ENCODE results near the gene RYR1.
"Not testable (repeated sequence)": the region's sequence is repeated elsewhere in the genome, so short reads cannot be mapped to it uniquely, and the experiment has no call there.

RYR1 gene

DNA sequence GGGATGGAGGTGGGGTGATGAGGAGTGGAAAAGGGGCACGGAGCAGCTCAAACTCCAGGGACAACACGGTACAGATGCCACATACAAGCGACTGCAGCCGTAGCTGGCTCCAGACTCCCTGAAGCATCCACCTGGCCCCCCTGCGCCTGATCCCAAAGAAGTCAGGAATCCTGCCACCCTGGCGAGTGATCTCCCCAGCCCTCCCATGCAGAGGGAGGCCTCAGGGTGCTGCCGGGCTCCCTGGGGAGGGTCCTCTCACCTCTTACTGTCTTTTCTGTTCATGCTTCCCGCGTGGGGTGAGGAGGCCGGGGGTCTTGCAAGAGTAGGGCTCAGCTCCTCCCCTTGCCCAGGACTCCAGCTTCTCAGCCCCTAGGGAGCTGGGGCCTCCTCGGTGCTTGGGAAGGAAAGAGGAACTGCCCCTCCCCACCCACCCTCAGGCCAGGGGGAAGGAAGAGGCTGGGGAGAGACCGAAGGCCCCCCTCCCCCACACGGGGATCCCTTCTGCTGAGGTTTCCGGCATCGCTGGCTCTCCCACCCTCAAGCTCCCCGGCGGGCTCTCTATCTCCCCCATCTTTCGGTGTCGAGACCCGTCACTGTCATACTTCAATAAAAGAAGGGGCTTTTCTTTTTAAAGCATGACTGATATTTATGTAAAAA lies 7.6 kb upstream of the RYR1 start, which contains the start of gene RASGRP4:
RASGRP4 (minus strand) TSS at position 410 of the 657 bp plus-strand sequence; CDS start at position 282, 128 bp downstream.
- DNase-seq (ENCODE audit: low spot score), result peak; percentile 57
- Mint-ChIP-seq H3K4me1 (ENCODE audit: low read depth) (peaks cover 29% of the 10 kb centered on the region), H3K9me3 (no peaks in the 10 kb centered on the region), H3K36me3 (ENCODE audit: low read depth) (no peaks in the 10 kb centered on the region), H3K27ac (peak within 1 kb of the TSS; percentile 89), H3K4me3 (peak within 1 kb of the TSS; percentile 80), H3K27me3 (ENCODE audit: low read depth) (no peaks in the 10 kb centered on the region)

DNA sequence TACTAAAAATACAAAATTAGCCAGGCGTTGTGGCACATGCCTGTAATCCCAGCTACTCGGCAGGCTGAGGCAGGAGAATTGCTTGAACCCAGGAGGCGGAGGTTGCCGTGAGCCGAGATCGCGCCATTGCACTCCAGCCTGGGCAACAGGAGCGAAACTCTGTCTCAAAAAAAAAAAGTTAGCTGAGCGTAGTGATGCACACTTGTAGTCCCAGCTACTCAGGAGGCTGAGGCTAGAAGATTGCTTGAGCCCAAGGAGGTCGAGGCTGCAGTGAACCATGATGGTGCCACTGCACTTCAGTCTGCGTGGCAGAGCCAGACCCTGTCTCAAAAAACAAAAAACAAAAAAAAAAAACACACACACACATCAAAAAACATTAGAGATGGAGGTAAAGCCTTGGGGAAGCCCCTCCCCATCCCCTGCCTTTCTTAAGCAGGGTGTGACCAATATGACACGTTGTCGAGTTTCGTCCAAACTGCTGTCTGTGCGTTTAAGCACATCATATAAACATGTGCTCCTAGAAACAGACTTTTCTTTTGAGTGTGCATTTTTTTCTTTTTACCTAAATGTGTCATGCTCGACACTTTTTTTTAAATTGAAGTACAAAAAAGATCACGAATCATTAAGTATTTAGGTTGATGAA lies 6.3 kb upstream of the RYR1 start:
- not testable (repeated sequence) for H3K36me3 Mint-ChIP-seq (ENCODE audit: low read depth); H3K27me3 Mint-ChIP-seq (ENCODE audit: low read depth); H3K9me3 Mint-ChIP-seq
- peak; percentile 69 for DNase-seq (ENCODE audit: low spot score)
- peak overlapping the region; percentile 89 for H3K27ac Mint-ChIP-seq
- H3K4me3 Mint-ChIP-seq, result peak overlapping the region; percentile 78
- H3K4me1 Mint-ChIP-seq (ENCODE audit: low read depth), result peaks cover 29% of the 10 kb centered on the region

DNA sequence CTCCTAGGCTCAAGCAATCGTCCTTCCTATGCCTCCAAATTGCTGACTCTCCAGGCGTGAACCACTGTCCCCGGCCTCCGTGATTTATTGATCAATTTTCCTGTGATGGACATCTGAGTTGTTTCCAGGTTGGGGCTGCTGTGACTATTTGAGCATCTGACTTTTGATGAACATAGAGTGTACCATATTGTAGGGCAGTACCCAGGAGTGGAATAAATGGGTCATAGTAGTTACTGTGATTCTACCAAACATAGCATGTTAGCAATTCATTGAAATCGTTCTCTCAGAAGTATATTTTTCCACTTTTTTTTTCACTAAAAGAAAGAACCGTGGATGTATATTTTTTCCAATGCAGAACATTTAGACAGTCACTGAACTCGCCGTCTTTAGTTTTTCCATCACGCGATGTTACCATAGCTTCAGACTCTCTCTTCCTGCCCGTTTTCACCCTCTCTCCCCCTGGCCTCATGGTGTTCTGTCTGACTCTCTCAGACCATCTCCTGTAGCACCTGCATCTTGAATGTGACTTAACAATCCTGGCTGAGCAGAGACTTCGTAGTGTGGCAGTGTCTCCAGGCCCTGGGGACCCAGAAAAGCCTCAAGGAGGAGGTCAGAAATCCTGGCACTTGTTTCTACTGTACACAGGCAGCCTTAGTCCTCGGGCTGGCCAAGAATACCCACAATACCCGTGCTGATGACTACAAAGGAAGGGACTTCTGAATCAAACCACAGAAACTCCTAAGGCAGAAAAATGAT lies 4.3 kb upstream of the RYR1 start:
- Mint-ChIP-seq H3K4me1 (ENCODE audit: low read depth) (peaks cover 37% of the 10 kb centered on the region), H3K4me3 (peak overlapping the region; percentile 67), H3K27me3 (ENCODE audit: low read depth) (peaks cover under 1% of the 10 kb centered on the region), H3K36me3 (ENCODE audit: low read depth) (no peaks in the 10 kb centered on the region), H3K9me3 (no peaks in the 10 kb centered on the region), H3K27ac (peak overlapping the region; percentile 95)
- DNase-seq (ENCODE audit: low spot score), result peak; percentile 59

DNA sequence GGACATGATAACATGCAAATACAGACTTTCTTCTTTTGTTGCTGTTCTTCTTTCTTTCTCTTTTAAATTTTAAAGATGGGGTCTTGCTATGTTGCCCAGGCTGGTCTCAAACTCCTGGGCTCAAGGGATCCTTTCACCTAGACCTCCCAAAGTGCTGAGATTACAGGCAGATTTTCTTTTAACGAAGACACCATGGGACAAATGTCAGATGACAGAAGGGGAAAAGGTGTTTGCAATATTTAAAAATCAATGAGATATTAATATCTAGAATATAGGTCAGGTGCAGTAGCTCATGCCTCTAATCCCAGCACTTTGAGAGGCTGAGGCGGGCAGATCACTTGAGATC lies 3.7 kb upstream of the RYR1 start:
- peaks cover 2% of the 10 kb centered on the region for H3K27me3 Mint-ChIP-seq (ENCODE audit: low read depth)
- no peak overlapping the region for H3K4me3 Mint-ChIP-seq
- no peaks in the 10 kb centered on the region for H3K36me3 Mint-ChIP-seq (ENCODE audit: low read depth)
- peak overlapping the region; percentile 95 for H3K27ac Mint-ChIP-seq
- no peak for DNase-seq (ENCODE audit: low spot score)
- H3K4me1 Mint-ChIP-seq (ENCODE audit: low read depth), result peaks cover 39% of the 10 kb centered on the region
- H3K9me3 Mint-ChIP-seq, result no peaks in the 10 kb centered on the region

DNA sequence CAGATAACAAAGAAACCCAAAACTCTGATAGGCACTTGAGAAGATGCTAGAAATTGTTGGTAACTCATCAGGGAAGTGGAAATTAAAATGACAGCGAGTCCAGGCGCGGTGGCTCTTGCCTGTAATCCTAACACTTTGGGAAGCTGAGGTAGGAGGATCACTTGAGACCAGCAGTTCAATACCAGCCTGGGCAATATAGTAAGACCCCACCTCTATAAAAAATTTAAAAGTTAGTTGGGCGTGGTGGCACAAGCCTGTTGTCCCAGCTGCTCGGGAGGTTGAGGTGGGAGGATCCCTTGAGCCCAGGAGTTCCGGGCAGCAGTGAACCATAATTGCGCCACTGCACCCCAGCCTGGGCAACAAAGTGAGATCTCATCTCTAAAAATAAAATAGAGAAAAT lies 2.6 kb upstream of the RYR1 start:
- H3K27ac Mint-ChIP-seq, result no peak overlapping the region
- H3K4me3 Mint-ChIP-seq, result no peak overlapping the region
- peaks cover 36% of the 10 kb centered on the region for H3K4me1 Mint-ChIP-seq (ENCODE audit: low read depth)

DNA sequence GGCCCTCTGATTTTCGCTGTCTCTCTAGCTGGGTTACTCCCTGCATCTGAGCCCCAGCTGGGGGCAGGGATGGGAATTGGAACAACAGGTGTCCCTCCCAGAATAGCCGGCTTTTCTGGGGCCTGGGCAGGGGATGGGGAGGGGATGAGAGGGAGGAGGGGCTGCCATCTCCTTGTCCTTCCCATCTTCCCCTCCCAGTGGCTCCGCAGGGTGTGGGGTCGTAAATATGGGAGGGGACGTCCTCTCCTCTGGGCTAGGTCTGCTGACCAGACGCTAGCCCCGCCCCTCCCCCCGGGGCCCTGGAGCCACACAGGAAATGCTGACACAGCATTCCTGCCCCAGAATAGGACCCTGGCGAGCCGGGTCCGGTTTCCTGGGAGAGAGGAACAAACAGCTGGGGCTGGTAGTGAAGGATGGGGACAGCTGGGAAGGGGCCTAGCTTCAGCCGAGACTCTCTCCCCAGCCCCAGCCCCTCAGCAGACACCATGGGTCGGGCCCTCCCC lies 1.1 kb downstream of the RYR1 start:
- no peak for DNase-seq (ENCODE audit: low spot score)
- Mint-ChIP-seq H3K36me3 (ENCODE audit: low read depth) (no peaks in the 10 kb centered on the region), H3K27me3 (ENCODE audit: low read depth) (peaks cover 2% of the 10 kb centered on the region), H3K9me3 (no peaks in the 10 kb centered on the region), H3K27ac (peak overlapping the region; percentile 63), H3K4me3 (peak overlapping the region; percentile 72), H3K4me1 (ENCODE audit: low read depth) (peaks cover 14% of the 10 kb centered on the region)

More for the DNA sequence above, 2.6 kb upstream of the RYR1 start:
- Mint-ChIP-seq H3K27me3 (ENCODE audit: low read depth) (peaks cover 2% of the 10 kb centered on the region), H3K36me3 (ENCODE audit: low read depth) (no peaks in the 10 kb centered on the region), H3K9me3 (no peaks in the 10 kb centered on the region)
- no peak for DNase-seq (ENCODE audit: low spot score)

DNA sequence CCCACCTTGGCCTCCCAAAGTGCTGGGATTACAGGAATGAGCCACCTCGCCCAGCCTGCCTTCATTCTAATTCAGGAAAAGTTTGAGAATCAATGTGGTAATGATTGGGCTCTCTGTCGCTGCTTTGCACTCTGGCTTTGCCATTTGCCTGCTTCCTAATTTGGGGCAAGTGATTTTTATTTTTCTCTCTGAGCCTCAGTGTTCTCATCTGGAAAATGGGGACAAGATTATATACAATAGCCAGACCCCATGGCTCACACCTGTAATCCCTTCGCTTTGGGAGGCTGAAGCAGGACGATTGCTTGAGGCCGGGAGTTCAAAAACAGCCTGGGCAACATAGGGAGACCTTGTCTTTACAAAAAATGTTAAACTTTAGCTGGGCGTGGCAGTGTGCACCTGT lies 3.8 kb downstream of the RYR1 start:
- Mint-ChIP-seq H3K27me3 (ENCODE audit: low read depth) (peaks cover 2% of the 10 kb centered on the region), H3K27ac (no peak overlapping the region), H3K4me3 (no peak overlapping the region), H3K4me1 (ENCODE audit: low read depth) (peaks cover 11% of the 10 kb centered on the region), H3K36me3 (ENCODE audit: low read depth) (no peaks in the 10 kb centered on the region), H3K9me3 (no peaks in the 10 kb centered on the region)
- no peak for DNase-seq (ENCODE audit: low spot score)

DNA sequence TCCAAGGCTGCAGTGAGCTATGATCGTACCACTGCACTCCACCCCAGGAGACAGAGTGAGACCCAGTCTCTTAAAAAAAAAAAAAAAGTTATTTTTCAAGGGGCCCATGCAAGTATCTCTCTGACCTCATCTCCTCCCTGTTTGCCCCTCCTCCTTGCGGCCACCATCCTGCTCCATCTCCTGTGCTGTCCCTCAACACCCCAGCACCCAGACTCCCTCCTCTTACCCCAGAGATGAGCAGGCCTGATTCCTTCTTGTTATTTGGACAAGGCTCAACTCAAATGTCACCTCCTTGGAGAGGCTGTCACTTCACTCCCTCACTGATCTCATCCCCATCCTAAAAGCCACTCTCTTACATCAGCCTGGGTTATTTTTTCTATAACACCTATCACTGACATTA lies 4.4 kb downstream of the RYR1 start:
- no peaks in the 10 kb centered on the region for H3K9me3 Mint-ChIP-seq
- no peak for DNase-seq (ENCODE audit: low spot score)
- H3K27ac Mint-ChIP-seq, result no peak overlapping the region
- peaks cover 11% of the 10 kb centered on the region for H3K4me1 Mint-ChIP-seq (ENCODE audit: low read depth)
- no peak overlapping the region for H3K4me3 Mint-ChIP-seq
- peaks cover 2% of the 10 kb centered on the region for H3K27me3 Mint-ChIP-seq (ENCODE audit: low read depth)
- H3K36me3 Mint-ChIP-seq (ENCODE audit: low read depth), result no peaks in the 10 kb centered on the region

DNA sequence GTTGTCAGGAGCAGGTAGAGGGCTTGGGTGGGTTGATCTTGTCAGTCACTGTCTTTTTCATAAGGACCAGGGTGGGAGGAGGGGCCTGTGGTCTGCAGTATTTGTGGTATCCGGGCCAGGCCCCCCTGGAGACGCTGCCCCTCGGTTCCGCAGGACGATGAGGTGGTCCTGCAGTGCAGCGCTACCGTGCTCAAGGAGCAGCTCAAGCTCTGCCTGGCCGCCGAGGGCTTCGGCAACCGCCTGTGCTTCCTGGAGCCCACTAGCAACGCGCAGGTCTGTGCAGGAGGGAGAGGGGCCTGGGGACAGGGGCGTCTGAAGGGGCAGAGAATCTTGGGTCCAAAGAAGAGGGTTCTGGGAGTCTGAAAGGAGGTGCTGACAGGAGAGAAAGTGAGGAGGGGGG lies 7.1 kb downstream of the RYR1 start:
- Mint-ChIP-seq H3K4me1 (ENCODE audit: low read depth) (peaks cover 2% of the 10 kb centered on the region), H3K36me3 (ENCODE audit: low read depth) (no peaks in the 10 kb centered on the region), H3K9me3 (no peaks in the 10 kb centered on the region), H3K27me3 (ENCODE audit: low read depth) (no peaks in the 10 kb centered on the region), H3K4me3 (no peak overlapping the region), H3K27ac (no peak overlapping the region)
- DNase-seq (ENCODE audit: low spot score), result no peak

DNA sequence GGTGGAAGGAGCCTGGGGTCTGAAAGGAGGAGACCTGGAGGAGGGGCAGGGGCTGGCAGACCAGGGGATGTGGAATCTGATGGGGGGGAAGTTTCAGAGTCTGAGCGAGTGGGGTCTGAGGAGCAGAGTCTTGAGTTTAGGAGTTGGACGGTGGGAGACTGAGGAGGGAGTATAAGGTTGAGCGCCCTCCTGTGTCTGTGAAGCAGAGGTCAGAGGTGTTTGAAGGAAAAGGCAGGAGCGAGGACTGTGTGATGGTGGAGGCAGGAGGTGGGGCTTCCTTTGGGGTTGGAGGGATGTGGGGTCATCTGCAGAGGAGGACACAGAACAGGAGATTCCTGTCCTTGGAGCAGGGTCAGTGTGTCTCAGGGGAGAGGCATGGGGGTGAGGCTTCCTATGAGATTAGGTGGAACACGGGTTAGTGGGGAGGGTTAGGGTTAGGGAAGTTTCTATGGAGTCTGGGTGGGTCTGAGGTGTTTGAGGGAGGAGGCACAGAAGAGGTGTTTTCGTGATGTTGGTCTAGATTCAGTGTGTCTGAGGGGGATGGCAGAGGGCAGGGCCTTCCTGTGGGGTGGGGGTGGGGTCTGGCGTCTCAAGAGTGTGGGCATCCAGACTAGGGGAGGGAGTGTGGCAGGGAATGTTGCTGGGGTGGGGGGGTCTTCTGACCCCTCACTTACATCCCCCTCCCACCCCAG lies 8.3 kb downstream of the RYR1 start:
- Mint-ChIP-seq H3K4me1 (ENCODE audit: low read depth) (peaks cover 2% of the 10 kb centered on the region), H3K9me3 (no peaks in the 10 kb centered on the region), H3K36me3 (ENCODE audit: low read depth) (no peaks in the 10 kb centered on the region), H3K27me3 (ENCODE audit: low read depth) (no peaks in the 10 kb centered on the region), H3K4me3 (no peak overlapping the region), H3K27ac (peak overlapping the region; percentile 13)
- DNase-seq (ENCODE audit: low spot score), result no peak

DNA sequence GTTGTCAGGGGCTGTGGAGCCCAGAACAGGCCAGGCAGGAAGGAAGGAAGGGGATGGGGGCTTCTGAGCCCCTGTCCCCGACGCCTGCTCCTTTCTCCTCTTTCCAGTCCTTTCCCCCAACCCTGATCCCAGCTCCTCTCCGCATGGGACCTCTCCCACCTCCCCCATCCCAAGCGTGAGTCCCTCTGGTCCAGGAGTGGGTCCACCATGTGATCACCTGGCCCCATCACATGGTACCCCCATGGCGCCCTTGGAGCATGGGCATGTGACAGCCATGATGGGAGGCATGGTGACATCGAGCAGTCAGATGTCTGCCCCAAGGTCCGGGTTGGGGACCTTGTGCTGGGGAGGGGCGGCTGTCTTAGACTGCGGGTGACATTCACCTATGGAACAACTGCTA lies 9.2 kb downstream of the RYR1 start:
- H3K36me3 Mint-ChIP-seq (ENCODE audit: low read depth), result no peaks in the 10 kb centered on the region
- H3K27ac Mint-ChIP-seq, result no peak overlapping the region
- no peak overlapping the region for H3K4me3 Mint-ChIP-seq
- H3K9me3 Mint-ChIP-seq, result no peaks in the 10 kb centered on the region
- peaks cover 2% of the 10 kb centered on the region for H3K4me1 Mint-ChIP-seq (ENCODE audit: low read depth)
- H3K27me3 Mint-ChIP-seq (ENCODE audit: low read depth), result no peaks in the 10 kb centered on the region
- DNase-seq (ENCODE audit: low spot score), result no peak

DNA sequence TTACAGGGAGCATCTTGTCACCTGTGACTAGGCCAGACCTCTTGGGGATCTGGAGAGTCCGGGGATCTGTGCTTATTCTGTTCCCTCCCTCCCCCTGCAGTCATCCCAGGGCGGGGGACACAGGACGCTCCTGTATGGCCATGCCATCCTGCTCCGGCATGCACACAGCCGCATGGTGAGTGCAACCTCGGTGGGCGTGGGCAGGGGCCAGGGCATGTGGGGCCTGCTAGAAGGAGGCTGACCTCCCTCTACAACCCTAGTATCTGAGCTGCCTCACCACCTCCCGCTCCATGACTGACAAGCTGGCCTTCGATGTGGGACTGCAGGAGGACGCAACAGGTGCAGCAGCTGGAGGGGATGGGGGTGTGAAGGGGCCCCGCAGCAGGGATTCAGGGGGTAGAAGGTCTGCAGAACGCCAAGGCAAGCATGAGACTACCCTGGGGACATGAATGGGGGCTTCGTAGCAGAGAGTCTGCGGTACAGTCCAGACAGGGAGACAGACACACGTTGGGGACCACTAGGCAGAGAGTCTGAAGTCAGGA lies 10.0 kb downstream of the RYR1 start:
- Mint-ChIP-seq H3K36me3 (ENCODE audit: low read depth) (no peaks in the 10 kb centered on the region), H3K27me3 (ENCODE audit: low read depth) (no peaks in the 10 kb centered on the region), H3K27ac (no peak overlapping the region), H3K4me1 (ENCODE audit: low read depth) (peaks cover 2% of the 10 kb centered on the region), H3K9me3 (no peaks in the 10 kb centered on the region), H3K4me3 (no peak overlapping the region)
- no peak for DNase-seq (ENCODE audit: low spot score)

DNA sequence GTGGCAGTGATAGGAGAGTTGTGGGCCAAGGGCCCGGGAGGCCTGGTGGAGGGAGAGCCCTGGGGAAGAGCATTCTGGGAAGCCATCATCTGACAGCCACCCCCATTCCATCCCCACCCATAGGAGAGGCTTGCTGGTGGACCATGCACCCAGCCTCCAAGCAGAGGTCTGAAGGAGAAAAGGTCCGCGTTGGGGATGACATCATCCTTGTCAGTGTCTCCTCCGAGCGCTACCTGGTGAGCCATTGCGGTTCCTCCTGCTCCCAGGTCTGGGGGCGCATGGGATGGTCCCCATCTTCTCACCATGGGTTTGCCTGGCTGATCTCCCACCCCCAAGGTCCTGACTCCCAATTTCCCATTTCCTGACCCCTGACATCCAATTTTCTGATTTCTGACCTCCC lies 10.5 kb downstream of the RYR1 start:
- H3K27ac Mint-ChIP-seq, result no peak overlapping the region
- H3K27me3 Mint-ChIP-seq (ENCODE audit: low read depth), result no peaks in the 10 kb centered on the region
- no peak for DNase-seq (ENCODE audit: low spot score)
- H3K4me1 Mint-ChIP-seq (ENCODE audit: low read depth), result peaks cover 2% of the 10 kb centered on the region
- no peak overlapping the region for H3K4me3 Mint-ChIP-seq
- H3K9me3 Mint-ChIP-seq, result no peaks in the 10 kb centered on the region
- no peaks in the 10 kb centered on the region for H3K36me3 Mint-ChIP-seq (ENCODE audit: low read depth)
